Neuronal stem cell (in vitro differentiated cells): ENCODE results near the gene GZMM.

ENCODE experiments used
- DNase-seq: peaks from one replicate; pipeline ENCODE4 v3.0.0-alpha.2; 2013; ENCODE audit warnings: low spot score
- H2AFZ ChIP-seq: one replicate; pipeline ENCODE4 v1.6.1; 2013; ENCODE audit warnings: mild to moderate bottlenecking, low read length, inconsistent platforms
- H2AK5ac ChIP-seq: 2 replicates; pipeline ENCODE4 v1.6.1; 2013; ENCODE audit warnings: low read depth, mild to moderate bottlenecking, inconsistent platforms, low read length, moderate library complexity, mixed read lengths
- H2BK120ac ChIP-seq: 2 replicates; pipeline ENCODE4 v1.6.1; 2013; ENCODE audit warnings: low read depth, mild to moderate bottlenecking, inconsistent platforms, low read length, moderate library complexity, mixed read lengths
- H2BK12ac ChIP-seq: one replicate; pipeline ENCODE4 v1.6.1; 2013; ENCODE audit warnings: low read length, inconsistent platforms
- H2BK15ac ChIP-seq: 2 replicates; pipeline ENCODE4 v1.6.1; 2013; ENCODE audit warnings: mild to moderate bottlenecking, low read length, inconsistent platforms, mixed read lengths
- H2BK5ac ChIP-seq: one replicate; pipeline ENCODE4 v1.6.1; 2013; ENCODE audit warnings: inconsistent platforms, mild to moderate bottlenecking, low read length, moderate library complexity
- H3K14ac ChIP-seq: one replicate; pipeline ENCODE4 v1.6.1; 2013; ENCODE audit warnings: low read length, inconsistent platforms
- H3K18ac ChIP-seq: 2 replicates; pipeline ENCODE4 v1.6.1; 2013; ENCODE audit warnings: low read length, inconsistent platforms
- H3K23ac ChIP-seq: 2 replicates; pipeline ENCODE4 v1.6.1; 2013; ENCODE audit warnings: low read depth, mild to moderate bottlenecking, mixed read lengths, low read length, inconsistent platforms; ENCODE audit not compliant: poor library complexity
- H3K27ac ChIP-seq: replicated peaks from 3 replicates; pipeline ENCODE4 v1.5.1; 2013; ENCODE audit warnings: low read length, inconsistent platforms
- H3K27me3 ChIP-seq, 3 experiments: 2 replicates each; pipeline ENCODE4 v1.6.1; 2013; ENCODE audit warnings: low read length in 3 of 3, mild to moderate bottlenecking in 2 of 3, inconsistent platforms in 1 of 3, low read depth in 1 of 3, mixed read lengths in 1 of 3, moderate library complexity in 1 of 3; ENCODE audit not compliant: control insufficient read depth in 3 of 3, insufficient read depth in 3 of 3
- H3K36me3 ChIP-seq, 2 donors: replicated peaks in 1 of 2; 2 replicates each; pipeline ENCODE4 v1.6.1; 2013; ENCODE audit warnings: low read length in 2 of 2; ENCODE audit not compliant: control insufficient read depth in 2 of 2, insufficient read depth in 2 of 2
- H3K4ac ChIP-seq: 2 replicates; pipeline ENCODE4 v1.6.1; 2013; ENCODE audit warnings: inconsistent platforms, mild to moderate bottlenecking, low read length, moderate library complexity
- H3K4me1 ChIP-seq, 2 donors: 1 replicate in 1 of 2; 2 replicates in 1 of 2; pipeline ENCODE4 v1.6.1; 2013; ENCODE audit warnings: low read length in 2 of 2, low read depth in 1 of 2; ENCODE audit not compliant: control insufficient read depth in 2 of 2, insufficient read depth in 1 of 2
- H3K4me2 ChIP-seq: one replicate; pipeline ENCODE4 v1.6.1; 2013; ENCODE audit warnings: mild to moderate bottlenecking, low read length, inconsistent platforms; ENCODE audit not compliant: insufficient read depth, poor library complexity, severe bottlenecking
- H3K4me3 ChIP-seq, 2 donors: 2 replicates each; pipeline ENCODE4 v1.5.1; 2013; ENCODE audit warnings: low read length in 2 of 2, mild to moderate bottlenecking in 2 of 2, inconsistent platforms in 1 of 2, moderate library complexity in 1 of 2
- H3K79me1 ChIP-seq: one replicate; pipeline ENCODE4 v1.6.1; 2013; ENCODE audit warnings: low read depth, mild to moderate bottlenecking, inconsistent platforms, low read length, moderate library complexity
- H3K9ac ChIP-seq: one replicate; pipeline ENCODE4 v1.6.1; 2013; ENCODE audit warnings: mild to moderate bottlenecking, low read depth, low read length, inconsistent platforms; ENCODE audit not compliant: poor library complexity
- H3K9me3 ChIP-seq, 2 donors: replicated peaks in 1 of 2; 2 replicates each; pipeline versions ENCODE3 to v1.6.1; 2013; ENCODE audit warnings: low read length in 2 of 2, mild to moderate bottlenecking in 2 of 2, inconsistent platforms in 1 of 2, low read depth in 1 of 2, mixed read lengths in 1 of 2, moderate library complexity in 1 of 2; ENCODE audit not compliant: control insufficient read depth in 2 of 2, insufficient read depth in 1 of 2
- H4K8ac ChIP-seq: one replicate; pipeline ENCODE4 v1.6.1; 2013; ENCODE audit warnings: low read depth, mild to moderate bottlenecking, inconsistent platforms, low read length, moderate library complexity
- H4K91ac ChIP-seq: one replicate; pipeline ENCODE4 v1.6.1; 2013; ENCODE audit warnings: low read length, low read depth, mild to moderate bottlenecking, inconsistent platforms; ENCODE audit not compliant: poor library complexity
- WGBS, 2 donors: extraction: QIAGEN DNeasy Blood & Tissue Kit; methylation state at CpG; one replicate each; pipeline ENCODE4 v1.1.7; 2013; ENCODE audit warnings: missing lambda C conversion rate in 2 of 2, mixed read lengths in 1 of 2; ENCODE audit not compliant: insufficient read length in 2 of 2, insufficient replicate concordance in 1 of 2; ENCODE audit errors: extremely low coverage in 2 of 2; 5-methylcytosine and 5-hydroxymethylcytosine counted together

GZMM gene

DNA sequence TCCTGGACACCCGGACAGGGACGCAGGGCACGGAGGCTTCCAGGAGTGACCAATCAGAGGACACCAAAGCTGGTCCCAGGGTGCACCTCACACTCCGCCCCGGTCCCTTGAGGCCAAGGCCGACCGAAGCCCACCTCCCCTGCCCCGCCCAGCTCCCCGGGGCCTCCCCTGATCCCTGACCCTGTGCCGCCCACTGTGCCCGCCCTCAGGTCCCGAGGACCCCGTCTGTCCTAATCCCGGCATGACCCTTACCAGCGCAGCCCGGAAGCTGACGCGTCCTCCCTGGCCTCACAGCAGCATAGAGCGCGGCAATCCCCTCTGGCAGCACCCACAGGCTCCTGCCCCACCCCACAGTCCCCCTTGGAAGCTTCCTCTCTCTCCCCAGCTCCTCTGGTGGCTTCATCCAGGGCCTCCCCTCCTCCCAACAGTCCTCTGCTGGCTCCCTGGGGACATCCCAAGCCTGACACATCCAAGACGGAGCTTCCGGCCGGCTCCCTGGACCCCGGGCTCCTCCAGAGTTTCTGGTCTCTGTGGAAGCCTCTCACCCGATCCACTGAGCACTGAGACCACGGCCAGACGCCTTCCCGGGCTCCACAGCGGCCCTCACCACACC, 19.7 kb upstream of the GZMM start:
- H3K9ac ChIP-seq = no peak overlapping the region
- H3K4me1 ChIP-seq = peaks cover 4 to 8% of the 10 kb centered on the region in 2 donors
- H4K91ac ChIP-seq = no peak overlapping the region
- no peak overlapping the region for H4K8ac ChIP-seq
- peak overlapping the region; percentile 1 for H3K14ac ChIP-seq
- H3K23ac ChIP-seq = peak overlapping the region; percentile 80
- no peak overlapping the region for H3K4ac ChIP-seq
- H2BK5ac ChIP-seq = no peak overlapping the region
- H3K9me3 ChIP-seq = peaks cover 0 to 9% of the 10 kb centered on the region in 2 donors
- H3K18ac ChIP-seq = peak overlapping the region; percentile 52
- H3K36me3 ChIP-seq = peaks cover 4 to 7% of the 10 kb centered on the region in 2 donors
- no peak overlapping the region for H3K27ac ChIP-seq
- peaks cover 4% of the 10 kb centered on the region for H3K79me1 ChIP-seq
- H2BK12ac ChIP-seq = no peak overlapping the region
- no CpG with 5 or more reads among the region's 29 CpGs for WGBS, 2 donors
- peak overlapping the region; percentile 25 for H2AK5ac ChIP-seq
- H3K27me3 ChIP-seq = no peaks in the 10 kb centered on the region
- no peak for DNase-seq
- no peak overlapping the region for H2BK120ac ChIP-seq
- H3K4me3 ChIP-seq = no peak overlapping the region
- no peak overlapping the region for H3K4me2 ChIP-seq
- peak overlapping the region; percentile 85 for H2BK15ac ChIP-seq
- H2AFZ ChIP-seq = no peak overlapping the region

DNA sequence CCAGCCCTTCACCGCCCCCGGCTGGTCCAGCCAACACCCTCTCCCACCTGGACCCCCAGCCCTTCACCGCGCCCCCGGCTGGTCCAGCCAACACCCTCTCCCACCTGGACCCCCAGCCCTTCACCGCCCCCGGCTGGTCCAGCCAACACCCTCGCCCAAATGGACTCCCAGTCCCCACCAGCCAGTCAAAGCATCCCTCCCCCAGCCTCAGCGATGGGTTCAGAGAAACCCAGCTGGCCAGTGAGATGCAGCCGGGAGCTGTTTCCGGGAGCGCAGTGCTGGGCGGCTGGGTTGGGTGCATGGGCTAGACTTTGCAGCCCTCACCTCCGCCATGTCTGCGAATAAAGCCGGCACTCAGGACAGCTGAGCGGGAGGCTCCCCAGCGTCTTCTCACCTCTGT, 18.8 kb upstream of the GZMM start:
- H2AK5ac ChIP-seq = no peak overlapping the region
- no peak overlapping the region for H4K8ac ChIP-seq
- H3K14ac ChIP-seq = peak overlapping the region; percentile 10
- peaks cover 0 to 6% of the 10 kb centered on the region in 2 donors for H3K9me3 ChIP-seq
- peak overlapping the region; percentile 59 for H2BK5ac ChIP-seq
- peaks cover 4 to 8% of the 10 kb centered on the region in 2 donors for H3K4me1 ChIP-seq
- DNase-seq = no peak
- H3K4me3 ChIP-seq = peak overlapping the region in 1 of 2 donors; percentile 62
- H2AFZ ChIP-seq = no peak overlapping the region
- H3K79me1 ChIP-seq = peaks cover 6% of the 10 kb centered on the region
- peaks cover 1 to 3% of the 10 kb centered on the region in 2 donors for H3K36me3 ChIP-seq
- no peak overlapping the region for H3K4me2 ChIP-seq
- no peak overlapping the region for H3K9ac ChIP-seq
- peak overlapping the region; percentile 67 for H3K4ac ChIP-seq
- H2BK15ac ChIP-seq = peak overlapping the region; percentile 96
- no CpG with 5 or more reads among the region's 18 CpGs for WGBS, 2 donors
- H2BK120ac ChIP-seq = no peak overlapping the region
- H3K27me3 ChIP-seq = no peaks in the 10 kb centered on the region
- H4K91ac ChIP-seq = no peak overlapping the region
- no peak overlapping the region for H3K27ac ChIP-seq
- no peak overlapping the region for H2BK12ac ChIP-seq
- peak overlapping the region; percentile 89 for H3K23ac ChIP-seq
- H3K18ac ChIP-seq = peak overlapping the region; percentile 89

DNA sequence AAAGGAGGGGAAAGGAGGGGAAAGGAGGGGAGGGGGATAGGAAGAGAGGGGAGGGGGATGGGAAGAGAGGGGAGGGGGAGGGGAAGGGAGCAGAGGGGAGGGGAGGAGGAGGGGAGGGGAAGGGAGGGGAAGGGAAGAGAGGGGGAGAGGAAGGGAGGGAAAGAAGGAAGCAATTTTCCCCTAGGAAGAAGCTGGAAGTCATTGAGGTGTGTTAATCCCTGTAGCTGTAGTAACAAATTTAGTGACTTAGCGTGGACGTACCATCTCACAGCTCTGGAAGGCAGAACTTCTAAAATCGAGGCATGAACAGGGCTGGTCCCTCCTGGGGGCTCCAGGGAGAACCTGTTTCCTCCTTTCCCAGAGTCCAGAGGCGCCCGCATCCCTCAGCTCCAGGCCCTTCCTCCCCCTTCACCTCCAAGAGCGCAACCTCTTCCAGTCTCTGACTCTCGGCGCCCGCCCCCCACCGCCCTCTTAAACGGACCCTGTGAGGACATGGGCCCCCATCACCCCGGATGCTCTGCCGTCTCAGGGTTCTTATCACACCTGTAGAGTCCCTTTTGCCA, 17.9 kb upstream of the GZMM start:
- H3K27me3 ChIP-seq = no peaks in the 10 kb centered on the region
- H3K27ac ChIP-seq = no peak overlapping the region
- H3K9ac ChIP-seq = no peak overlapping the region
- H4K91ac ChIP-seq = no peak overlapping the region
- WGBS, 2 donors = no CpG with 5 or more reads among the region's 13 CpGs
- H3K4me2 ChIP-seq = no peak overlapping the region
- peaks cover 9% of the 10 kb centered on the region for H3K79me1 ChIP-seq
- no peak overlapping the region for H3K18ac ChIP-seq
- no peak for DNase-seq
- no peak overlapping the region for H3K14ac ChIP-seq
- no peak overlapping the region for H2AK5ac ChIP-seq
- H2BK12ac ChIP-seq = no peak overlapping the region
- H3K4me1 ChIP-seq = peaks cover 6 to 8% of the 10 kb centered on the region in 2 donors
- no peak overlapping the region for H2BK15ac ChIP-seq
- no peak overlapping the region for H2BK5ac ChIP-seq
- H3K4ac ChIP-seq = no peak overlapping the region
- no peak overlapping the region for H2AFZ ChIP-seq
- no peak overlapping the region for H4K8ac ChIP-seq
- H3K36me3 ChIP-seq = peaks cover 0 to 1% of the 10 kb centered on the region in 2 donors
- H3K9me3 ChIP-seq = peaks cover 0 to 3% of the 10 kb centered on the region in 2 donors
- H2BK120ac ChIP-seq = no peak overlapping the region
- H3K23ac ChIP-seq = no peak overlapping the region
- no peak overlapping the region for H3K4me3 ChIP-seq

DNA sequence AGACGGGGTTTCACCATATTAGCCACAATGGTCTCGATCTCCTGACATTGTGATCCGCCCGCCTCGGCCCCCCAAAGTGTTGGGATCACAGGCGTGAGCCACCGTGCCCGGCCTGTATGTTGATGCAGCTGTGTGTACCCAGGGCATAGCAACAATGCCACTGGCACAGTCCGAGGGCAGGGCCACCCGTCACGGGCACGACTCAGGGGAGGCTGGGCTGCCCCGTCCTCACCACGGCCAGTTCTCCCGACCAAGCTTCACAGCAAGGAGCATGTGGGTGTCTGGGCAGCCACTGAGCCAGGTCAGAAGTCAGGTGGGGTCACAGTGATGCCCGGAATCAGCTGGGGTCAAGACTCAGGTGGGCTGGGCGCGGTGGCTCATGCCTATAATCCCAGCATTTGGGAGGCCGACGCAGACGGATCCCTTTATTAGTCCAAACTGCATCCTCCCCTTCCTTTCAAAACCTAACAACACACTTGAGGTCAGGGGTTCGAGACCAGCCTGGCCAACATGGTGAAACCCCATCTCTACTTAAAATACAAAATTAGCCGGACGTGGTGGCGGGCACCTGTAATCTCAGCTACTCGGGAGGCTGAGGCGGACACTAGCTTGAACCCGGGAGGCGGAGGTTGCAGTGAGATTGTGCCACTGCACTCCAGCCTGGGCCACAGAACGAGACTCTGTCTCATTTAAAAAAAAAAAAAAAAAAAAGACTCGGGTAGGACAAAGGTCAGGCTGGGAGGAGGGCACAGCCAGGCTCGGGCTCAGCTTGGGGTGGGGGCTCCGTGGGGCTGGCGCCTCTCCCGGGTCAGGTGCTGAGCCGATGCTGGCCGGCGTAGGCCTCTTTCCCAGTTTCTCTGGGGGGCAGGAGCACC, 13.5 kb upstream of the GZMM start:
- H3K4ac ChIP-seq = no peak overlapping the region
- peak overlapping the region; percentile 97 for H3K27ac ChIP-seq
- H4K91ac ChIP-seq = peak overlapping the region; percentile 94
- peak overlapping the region; percentile 97 for H2AFZ ChIP-seq
- peaks cover 31% of the 10 kb centered on the region for H3K79me1 ChIP-seq
- H3K36me3 ChIP-seq = peaks cover 5 to 18% of the 10 kb centered on the region in 2 donors
- H3K4me1 ChIP-seq = peaks cover 12 to 17% of the 10 kb centered on the region in 2 donors
- peak overlapping the region; percentile 94 for H3K9ac ChIP-seq
- no peak for DNase-seq
- H3K18ac ChIP-seq = peak overlapping the region; percentile 97
- H2BK12ac ChIP-seq = peak overlapping the region; percentile 82
- H3K4me3 ChIP-seq = peak overlapping the region; percentile 90 to 97
- H3K4me2 ChIP-seq = peak overlapping the region; percentile 86
- H2BK5ac ChIP-seq = peak overlapping the region; percentile 99
- no peaks in the 10 kb centered on the region for H3K9me3 ChIP-seq
- H2AK5ac ChIP-seq = peak overlapping the region; percentile 95
- no peaks in the 10 kb centered on the region for H3K27me3 ChIP-seq
- WGBS, 2 donors = no CpG with 5 or more reads among the region's 38 CpGs
- H2BK120ac ChIP-seq = peak overlapping the region; percentile 91
- H3K14ac ChIP-seq = no peak overlapping the region
- peak overlapping the region; percentile 54 for H2BK15ac ChIP-seq
- H3K23ac ChIP-seq = peak overlapping the region; percentile 99
- no peak overlapping the region for H4K8ac ChIP-seq
